ENCODE results near the gene DYNC1H1.

DYNC1H1 gene

DNA sequence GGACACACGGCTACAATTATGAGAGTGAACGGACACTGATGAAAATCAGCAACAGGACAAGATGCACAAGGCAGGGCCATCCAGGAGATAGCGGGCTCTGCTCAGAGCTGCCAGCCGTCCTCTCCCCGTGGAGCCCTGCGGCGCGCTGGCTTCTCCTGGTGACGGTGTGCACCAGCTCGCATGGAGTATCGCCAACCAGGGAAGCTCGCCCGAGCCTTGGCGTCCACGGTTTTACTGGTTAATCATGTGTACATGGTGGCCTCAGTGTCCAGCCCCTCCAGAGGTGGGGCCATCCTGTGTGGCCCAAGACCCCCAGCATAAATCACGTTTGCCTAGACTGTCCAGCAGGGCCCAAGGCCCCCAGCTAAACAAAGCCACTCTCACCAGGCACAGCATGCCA, 31.2 kb upstream of the DYNC1H1 start:
- peaks cover 7% of the 10 kb centered on the region for H3K27me3 ChIP-seq
- TF ChIP-seq, protein P1, sequence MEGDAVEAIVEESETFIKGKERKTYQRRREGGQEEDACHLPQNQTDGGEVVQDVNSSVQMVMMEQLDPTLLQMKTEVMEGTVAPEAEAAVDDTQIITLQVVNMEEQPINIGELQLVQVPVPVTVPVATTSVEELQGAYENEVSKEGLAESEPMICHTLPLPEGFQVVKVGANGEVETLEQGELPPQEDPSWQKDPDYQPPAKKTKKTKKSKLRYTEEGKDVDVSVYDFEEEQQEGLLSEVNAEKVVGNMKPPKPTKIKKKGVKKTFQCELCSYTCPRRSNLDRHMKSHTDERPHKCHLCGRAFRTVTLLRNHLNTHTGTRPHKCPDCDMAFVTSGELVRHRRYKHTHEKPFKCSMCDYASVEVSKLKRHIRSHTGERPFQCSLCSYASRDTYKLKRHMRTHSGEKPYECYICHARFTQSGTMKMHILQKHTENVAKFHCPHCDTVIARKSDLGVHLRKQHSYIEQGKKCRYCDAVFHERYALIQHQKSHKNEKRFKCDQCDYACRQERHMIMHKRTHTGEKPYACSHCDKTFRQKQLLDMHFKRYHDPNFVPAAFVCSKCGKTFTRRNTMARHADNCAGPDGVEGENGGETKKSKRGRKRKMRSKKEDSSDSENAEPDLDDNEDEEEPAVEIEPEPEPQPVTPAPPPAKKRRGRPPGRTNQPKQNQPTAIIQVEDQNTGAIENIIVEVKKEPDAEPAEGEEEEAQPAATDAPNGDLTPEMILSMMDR (IDR thresholded peaks at IDR 0.05): no peak

DNA sequence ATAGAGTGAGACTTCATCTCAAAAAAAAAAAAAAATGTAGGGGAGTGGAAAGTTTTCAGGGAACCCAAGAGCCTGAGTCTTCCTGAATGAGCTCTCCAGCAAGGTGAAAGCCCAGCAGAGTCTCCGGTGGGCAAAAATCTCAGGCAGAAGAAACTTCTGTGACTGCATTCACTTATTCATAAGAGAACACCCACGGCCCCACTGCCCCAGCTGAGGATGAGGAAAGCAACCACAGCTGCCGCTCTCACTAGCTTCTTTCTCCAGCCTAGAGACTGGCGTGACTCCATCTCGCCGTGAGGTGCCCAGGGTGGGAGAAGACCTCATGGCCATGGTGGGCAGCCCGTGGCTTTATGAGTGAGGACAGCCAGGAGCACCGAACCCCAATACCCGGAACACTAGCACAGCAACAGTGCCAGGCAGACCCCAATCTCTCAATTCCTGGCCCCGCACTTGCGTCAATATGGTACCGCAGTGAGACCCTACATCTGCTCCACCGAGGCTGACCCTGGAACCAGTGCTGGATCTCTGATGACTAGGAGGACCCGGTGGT, 29.7 kb upstream of the DYNC1H1 start:
- Histone ChIP-seq H3K4me1 (ENCODE audit: control insufficient read depth in 1 of 2, insufficient read depth in 1 of 2, low read depth in 1 of 2, low read length in 1 of 2) (no peaks in the 10 kb centered on the region), H3K36me3 (no peaks in the 10 kb centered on the region), H3K4me3 (ENCODE audit: low read depth in 1 of 2, low read length in 1 of 2) (no peak overlapping the region), H3K27ac (no peak overlapping the region), H3K9me3 (no peaks in the 10 kb centered on the region), H3K27me3 (peaks cover 22% of the 10 kb centered on the region)
- TF ChIP-seq, protein P1 (IDR thresholded peaks at IDR 0.05): no peak

More for the DNA sequence above, 31.2 kb upstream of the DYNC1H1 start:
- Histone ChIP-seq H3K27ac (no peak overlapping the region), H3K4me3 (ENCODE audit: low read depth in 1 of 2, low read length in 1 of 2) (no peak overlapping the region), H3K4me1 (ENCODE audit: control insufficient read depth in 1 of 2, insufficient read depth in 1 of 2, low read depth in 1 of 2, low read length in 1 of 2) (no peaks in the 10 kb centered on the region), H3K9me3 (no peaks in the 10 kb centered on the region), H3K36me3 (peaks cover 12% of the 10 kb centered on the region)

- H3K9me3 ChIP-seq: no peaks in the 10 kb centered on the region
- H3K27ac ChIP-seq: no peak overlapping the region
Observed at GRCh38 chr14:101937926-101938767, 26.2 kb upstream of the DYNC1H1 start.

GRCh38 chr14:101939646-101940170, 24.7 kb upstream of the DYNC1H1 start:
- TF ChIP-seq, protein P1 (IDR thresholded peaks at IDR 0.05): no peak
- H3K9me3 ChIP-seq: no peaks in the 10 kb centered on the region
- no peaks in the 10 kb centered on the region for H3K4me1 ChIP-seq (ENCODE audit: control insufficient read depth in 1 of 2, insufficient read depth in 1 of 2, low read depth in 1 of 2, low read length in 1 of 2)
- no peak overlapping the region for H3K4me3 ChIP-seq (ENCODE audit: low read depth in 1 of 2, low read length in 1 of 2)
- no peaks in the 10 kb centered on the region for H3K36me3 ChIP-seq
- peaks cover 66% of the 10 kb centered on the region for H3K27me3 ChIP-seq
- no peak overlapping the region for H3K27ac ChIP-seq

More at GRCh38 chr14:101937926-101938767, 26.2 kb upstream of the DYNC1H1 start:
- H3K4me1 ChIP-seq (ENCODE audit: control insufficient read depth in 1 of 2, insufficient read depth in 1 of 2, low read depth in 1 of 2, low read length in 1 of 2): no peaks in the 10 kb centered on the region
- no peaks in the 10 kb centered on the region for H3K36me3 ChIP-seq
- TF ChIP-seq, protein P1 (IDR thresholded peaks at IDR 0.05): no peak
- no peak overlapping the region for H3K4me3 ChIP-seq (ENCODE audit: low read depth in 1 of 2, low read length in 1 of 2)
- peaks cover 50% of the 10 kb centered on the region for H3K27me3 ChIP-seq

DNA sequence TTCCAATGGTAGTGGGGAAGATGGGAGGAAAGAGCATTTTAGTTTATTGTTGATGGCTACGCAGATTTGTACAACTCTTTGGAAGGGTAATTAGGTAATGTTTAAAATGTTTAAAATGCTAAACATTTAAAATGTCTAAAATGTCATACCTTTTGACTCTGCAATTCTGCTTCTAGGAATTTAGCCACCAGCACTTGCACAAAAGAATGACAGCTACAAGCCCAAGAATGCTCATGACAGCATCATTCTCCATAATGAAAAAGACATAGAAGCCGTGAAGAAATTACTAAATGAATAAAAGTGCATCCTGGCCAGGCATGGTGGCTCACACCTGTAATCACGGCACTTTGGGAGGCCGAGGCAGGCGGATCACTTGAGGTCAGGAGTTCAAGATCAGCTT, 19.9 kb upstream of the DYNC1H1 start:
- Histone ChIP-seq H3K4me3 (ENCODE audit: low read depth in 1 of 2, low read length in 1 of 2) (no peak overlapping the region), H3K9me3 (no peaks in the 10 kb centered on the region), H3K4me1 (ENCODE audit: control insufficient read depth in 1 of 2, insufficient read depth in 1 of 2, low read depth in 1 of 2, low read length in 1 of 2) (peaks cover 16 to 19% of the 10 kb centered on the region in 2 experiments), H3K36me3 (no peaks in the 10 kb centered on the region), H3K27ac (no peak overlapping the region), H3K27me3 (peaks cover 70% of the 10 kb centered on the region)
- TF ChIP-seq, protein P1 (IDR thresholded peaks at IDR 0.05): no peak

Measured in neutrophil (primary cell).